Mucosa of gallbladder (tissue), 1 donor: ENCODE results near the gene SMIM5. TPM values are rescaled to one million over a fixed set of nuclear protein-coding genes. Genes with fewer than 3 reads are reported as not detected.

Source experiments
- DNase-seq: peaks from one replicate; pipeline ENCODE4 v3.0.0-alpha.2; 2020; ENCODE audit warnings: low spot score
- total RNA-seq: library from RNA; stranded (reverse); gene quantifications from one replicate; pipeline ENCODE4 v1.2.1, GENCODE V29; 2021
- donor health status: DM: no; HTN: no; CAD: no.

The SMIM5 gene
- total RNA-seq, 1 donor from 2014 or later, result 15.5 TPM

DNA sequence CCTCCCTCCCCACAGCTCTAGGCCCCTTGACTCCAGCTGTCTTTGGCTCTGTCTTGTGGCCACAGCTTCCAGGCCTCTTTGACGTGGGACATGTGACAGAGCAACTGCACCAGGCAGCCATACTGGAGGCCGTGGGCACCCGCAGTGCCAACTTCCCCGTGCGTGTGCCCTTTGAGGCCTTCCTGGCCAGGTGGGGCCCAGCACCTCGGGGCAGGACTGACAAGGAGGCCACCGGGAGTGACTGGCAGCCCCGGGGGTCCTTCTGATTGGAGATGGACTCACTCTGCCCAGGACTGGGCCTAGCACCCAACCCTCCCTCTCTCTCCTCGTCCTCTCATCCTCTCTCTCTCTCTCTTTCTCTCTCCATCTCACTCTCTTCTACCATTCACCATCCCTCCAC lies 30.1 kb upstream of the SMIM5 start:
- no peak for DNase-seq

DNA sequence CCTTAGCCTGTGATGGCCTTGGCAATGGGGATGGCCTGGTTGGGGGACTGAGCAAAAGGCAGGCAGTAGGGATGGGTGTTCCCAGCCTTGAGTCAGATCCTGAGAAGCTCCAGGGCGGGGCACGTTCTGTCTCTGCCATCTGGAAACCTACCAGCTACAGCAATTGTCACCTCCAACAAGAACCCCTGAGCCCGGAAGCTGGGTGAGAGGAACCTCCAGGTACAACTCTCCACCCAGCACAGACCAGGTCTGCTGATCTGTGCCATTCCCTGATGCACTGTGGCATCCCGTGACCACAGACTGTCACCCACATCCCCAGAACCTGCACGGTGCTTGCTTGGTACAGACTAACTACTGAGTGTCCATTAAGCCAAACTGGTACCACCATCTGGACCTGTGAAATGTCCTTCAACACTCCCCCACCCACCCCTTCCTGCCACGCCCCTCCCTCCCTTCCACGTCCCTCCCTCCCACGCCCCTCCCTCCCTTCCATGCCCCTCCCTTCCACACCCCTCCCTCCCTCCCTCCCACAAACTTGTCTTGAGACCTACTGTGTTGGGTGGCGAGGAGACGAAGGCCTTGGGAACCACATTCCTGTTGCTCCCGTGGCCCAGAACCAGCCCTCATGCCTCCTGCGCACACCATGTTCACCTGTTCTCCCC lies 29.1 kb upstream of the SMIM5 start:
- DNase-seq, result no peak

DNA sequence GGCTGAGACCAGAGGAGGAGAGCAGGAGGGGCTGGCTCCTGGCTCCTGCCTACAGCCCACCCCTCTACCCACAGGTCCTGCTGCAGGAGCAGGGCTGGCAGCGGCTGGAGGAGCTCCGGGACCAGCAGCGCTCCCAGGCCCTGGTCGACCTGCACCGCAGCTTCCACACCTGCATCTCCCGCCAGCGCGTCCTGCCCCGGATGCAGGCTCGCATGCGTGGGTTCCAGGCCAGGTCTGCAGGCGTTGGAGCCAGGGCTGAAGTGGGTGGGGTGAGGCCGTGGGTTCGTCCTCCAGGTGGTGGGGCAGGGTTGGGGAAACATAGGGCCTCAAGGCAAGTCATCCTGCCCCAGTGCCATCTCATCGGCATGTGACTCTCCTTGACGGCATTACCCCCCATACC lies 27.4 kb upstream of the SMIM5 start:
- DNase-seq, result no peak

DNA sequence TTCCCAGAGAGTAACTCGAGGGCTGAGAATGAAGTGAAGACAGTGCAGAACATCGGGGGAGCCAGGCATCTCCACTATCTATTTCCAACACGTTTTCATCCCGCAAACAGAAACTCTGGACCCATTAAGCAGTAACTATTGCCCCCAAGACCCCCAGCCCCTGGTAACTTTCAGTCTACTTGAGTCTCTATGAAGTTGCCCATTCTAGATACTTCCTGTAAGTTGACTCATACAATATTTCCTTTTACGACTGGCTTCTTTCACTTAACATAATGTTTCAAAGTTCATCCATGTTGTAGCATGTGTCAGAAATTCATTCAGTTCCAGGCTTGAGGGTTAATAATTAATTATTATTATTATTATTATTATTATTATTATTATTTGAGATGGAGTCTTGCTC lies 26.1 kb upstream of the SMIM5 start:
- no peak for DNase-seq

DNA sequence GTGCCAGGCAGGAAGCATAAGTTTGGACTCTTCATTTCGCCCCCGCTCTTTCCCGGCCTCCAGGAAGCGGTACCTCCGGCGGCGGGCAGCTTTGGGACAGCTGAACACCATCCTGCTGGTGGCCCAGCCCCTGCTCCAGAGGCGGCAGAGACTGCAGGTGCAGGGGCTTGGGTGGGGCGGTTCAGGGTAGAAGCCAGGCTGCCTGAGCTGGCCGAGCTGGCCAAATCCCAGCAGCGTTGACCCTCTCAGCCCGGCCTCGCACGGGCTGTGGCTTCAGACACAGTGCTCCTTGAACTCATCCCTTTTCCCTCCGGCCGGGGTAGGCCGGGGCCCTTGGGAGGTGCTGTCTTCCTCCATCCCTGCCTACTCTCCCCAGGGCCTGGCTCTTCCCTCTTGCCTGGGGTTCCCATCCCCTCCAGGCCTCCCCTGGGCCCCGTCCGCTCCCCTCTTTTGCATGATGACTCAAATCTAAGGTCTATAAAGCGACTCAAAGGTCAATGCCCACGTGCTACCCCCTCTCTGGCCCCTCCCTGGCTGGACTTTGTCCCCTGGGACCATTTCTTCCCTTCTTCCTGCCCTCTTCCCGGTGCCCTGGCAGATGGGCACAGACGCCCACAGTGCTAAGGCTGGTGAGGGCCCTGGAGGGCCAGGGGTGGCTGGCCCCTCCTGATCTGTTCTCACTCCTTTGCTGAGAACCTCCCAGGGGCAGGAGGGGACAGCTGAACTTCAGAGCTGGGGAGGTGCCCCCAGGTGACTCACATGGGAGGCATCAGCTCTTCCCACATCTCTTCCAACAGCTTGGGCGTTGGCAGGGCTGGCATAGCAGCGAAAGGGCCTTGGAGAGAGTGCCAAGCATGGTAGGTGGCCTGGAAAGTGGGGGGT lies 22.9 kb upstream of the SMIM5 start:
- peak; percentile 75 for DNase-seq

DNA sequence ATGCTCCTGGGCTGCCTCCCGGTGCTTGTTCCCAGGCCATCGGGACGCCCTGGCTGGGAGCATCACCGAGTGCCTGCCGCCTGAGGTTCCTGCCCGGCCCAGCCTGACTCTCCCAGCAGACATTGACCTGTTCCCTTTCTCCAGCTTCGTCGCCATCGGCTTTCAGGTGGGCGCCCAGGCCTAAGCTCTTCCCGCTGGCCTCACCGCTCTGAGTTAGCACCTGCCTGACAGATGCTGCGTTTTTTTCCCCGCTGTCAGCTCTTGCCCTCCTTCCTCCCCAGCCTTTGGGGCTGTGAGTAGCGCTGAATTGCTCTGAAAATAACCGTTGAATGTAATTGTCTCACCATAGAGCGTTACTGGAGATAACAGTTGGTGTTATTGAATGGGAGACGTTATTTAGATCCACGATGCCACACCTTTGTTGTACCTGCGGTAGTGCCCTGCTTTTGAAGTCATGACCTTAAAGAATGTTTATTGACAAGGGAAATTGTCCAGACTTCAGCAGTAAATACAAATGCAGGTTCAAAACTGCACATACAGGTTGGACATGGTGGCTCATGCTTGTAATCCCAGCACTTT lies 21.3 kb upstream of the SMIM5 start:
- DNase-seq, result no peak

DNA sequence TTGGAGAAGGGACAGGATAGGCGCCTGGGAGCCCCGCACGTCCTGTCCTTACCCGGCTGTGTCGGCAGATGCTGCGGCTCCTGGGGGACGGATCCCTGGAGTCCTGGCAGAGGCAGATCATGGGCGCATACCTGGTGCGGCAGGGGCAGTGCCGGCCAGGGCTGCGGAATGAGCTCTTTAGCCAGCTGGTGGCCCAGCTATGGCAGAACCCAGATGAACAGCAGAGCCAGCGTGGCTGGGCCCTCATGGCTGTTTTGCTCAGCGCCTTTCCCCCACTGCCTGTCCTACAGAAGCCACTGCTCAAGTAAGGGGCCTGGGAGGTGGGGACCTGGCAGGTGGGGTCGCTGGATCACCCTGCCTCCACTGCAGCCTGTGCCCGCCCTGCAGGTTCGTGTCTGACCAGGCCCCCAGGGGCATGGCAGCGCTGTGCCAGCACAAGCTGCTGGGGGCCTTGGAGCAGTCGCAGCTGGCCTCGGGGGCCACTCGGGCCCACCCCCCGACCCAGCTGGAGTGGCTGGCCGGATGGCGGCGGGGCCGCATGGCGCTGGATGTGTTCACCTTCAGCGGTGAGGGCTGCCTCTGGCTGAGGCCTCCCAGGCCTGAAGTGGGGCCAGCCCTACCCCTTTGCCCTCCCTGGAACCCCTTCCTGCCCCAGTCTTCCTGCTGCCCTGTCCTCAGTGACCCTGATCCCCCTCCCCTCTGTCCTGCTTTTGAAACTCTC lies 20.2 kb upstream of the SMIM5 start:
- DNase-seq, result no peak

DNA sequence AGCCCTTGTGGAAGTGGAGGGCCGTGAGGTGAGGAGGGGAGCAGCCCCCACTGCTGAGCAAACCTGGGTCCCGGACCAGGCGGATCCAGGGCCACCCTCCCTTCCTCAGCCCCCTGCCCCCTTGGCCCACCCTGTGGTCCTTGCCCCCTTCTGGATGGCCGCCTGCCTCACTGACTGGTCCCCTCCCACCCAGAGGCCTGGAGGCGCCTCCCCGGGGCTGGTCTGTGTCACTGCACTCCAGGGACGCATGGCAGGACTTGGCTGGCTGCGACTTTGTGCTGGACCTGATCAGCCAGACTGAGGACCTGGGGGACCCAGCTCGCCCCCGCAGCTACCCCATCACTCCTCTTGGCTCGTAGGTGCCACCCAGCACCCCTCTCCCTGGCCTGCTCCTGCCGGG lies 19.2 kb upstream of the SMIM5 start:
- DNase-seq, result no peak

DNA sequence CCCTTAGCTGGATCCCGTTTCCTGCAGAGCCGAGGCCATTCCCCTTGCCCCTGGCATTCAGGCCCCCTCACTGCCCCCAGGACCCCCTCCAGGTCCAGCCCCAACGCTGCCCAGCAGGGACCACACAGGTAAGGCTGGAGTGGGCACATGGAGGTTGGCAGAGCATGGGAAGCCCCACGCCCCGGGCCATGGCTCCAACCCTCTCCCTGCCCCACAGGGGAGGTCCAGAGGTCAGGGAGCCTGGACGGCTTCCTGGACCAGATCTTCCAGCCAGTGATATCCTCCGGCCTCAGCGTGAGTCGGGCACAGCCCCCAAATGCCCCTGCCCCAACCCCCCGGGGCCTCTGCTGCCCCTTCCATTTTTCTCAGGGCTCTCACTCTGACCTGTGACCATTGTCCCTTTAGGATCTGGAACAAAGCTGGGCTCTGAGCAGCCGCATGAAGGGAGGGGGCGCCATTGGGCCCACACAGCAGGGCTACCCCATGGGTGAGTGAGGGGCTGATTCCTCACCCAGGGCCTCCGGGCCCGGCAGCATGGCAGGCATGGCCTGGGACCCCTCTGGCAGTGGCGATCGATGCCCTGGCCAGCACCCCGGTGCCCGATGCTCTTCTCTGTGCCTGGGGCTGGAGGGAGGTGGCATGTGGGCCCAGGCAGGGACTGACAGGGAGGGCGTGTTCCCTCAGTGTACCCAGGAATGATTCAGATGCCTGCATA lies 18.5 kb upstream of the SMIM5 start:
- no peak for DNase-seq

DNA sequence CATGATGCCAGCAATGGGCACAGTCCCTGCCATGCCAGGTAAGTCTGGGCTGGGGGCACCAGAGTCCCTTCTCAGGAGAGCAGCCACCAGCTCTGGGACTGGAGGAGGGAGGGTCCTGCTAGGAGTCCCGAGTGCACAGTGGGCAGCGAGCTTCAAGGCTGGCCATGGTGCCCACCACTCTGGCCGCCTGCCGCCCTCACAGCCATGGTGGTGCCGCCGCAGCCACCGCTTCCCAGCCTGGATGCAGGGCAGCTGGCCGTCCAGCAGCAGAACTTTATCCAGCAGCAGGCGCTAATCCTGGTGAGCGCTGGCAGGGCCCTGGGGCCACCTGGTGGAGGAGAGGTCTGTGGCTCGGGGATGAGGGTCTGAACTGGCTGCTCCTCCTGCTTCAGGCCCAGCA lies 17.9 kb upstream of the SMIM5 start:
- no peak for DNase-seq

DNA sequence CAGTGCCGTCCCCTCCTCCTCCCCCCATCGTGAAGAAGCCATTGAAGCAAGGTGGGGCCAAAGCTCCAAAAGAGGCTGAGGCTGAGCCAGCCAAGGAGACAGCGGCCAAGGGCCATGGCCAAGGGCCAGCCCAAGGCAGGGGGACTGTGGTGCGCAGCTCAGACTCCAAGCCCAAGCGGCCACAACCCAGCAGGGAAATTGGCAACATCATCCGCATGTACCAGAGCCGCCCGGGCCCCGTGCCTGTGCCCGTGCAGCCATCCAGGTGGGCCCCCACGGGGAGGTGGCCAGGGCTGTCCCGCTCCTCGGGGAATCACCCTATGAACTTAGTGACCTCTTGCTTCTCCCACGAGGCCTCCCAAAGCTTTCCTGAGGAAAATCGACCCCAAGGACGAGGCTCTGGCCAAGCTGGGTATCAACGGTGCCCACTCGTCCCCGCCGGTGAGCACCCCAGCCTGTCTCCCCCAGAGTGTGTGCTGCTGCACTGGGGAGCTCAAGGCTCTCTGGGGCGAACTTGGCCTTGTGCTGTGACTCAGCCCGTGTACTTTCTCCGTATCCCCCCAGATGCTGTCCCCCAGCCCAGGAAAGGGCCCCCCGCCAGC lies 16.6 kb upstream of the SMIM5 start:
- DNase-seq, result no peak

DNA sequence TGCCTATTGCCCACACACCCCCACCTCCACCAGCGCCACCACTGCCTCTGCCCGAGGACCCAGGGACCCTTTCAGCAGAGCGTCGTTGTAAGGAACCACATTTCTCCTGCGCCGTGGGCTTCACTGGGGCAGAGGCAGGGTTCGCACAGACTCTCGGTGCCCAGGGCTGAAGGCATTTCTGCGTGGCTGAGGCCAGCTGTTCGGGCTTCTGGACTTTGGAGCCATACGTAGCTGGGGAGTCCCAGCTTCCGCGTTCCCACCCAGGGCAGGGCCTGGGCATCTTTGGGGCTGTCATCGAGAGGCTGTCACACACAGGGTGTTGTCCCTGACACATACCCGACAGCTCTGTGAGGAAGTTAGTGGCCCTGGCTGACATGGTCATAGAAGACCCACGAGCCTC lies 16.0 kb upstream of the SMIM5 start:
- peak; percentile 60 for DNase-seq

DNA sequence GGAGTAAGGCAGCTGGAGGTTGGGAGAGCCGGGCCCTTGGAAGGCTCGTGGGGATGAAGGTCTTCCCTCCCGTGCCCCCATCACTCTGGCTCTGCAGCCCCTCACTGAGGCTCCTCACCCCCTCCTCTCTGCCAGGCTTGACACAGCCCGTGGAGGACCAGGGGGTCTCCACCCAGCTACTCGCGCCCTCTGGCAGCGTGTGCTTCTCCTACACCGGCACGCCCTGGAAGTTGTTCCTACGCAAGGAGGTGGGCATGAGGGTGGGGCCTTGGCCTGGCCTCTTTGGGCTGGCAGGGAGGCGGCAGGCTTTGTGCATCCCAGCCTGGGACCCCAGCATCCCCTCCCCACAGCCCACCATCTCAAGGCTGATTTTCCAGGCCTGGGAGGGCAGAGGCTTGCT lies 15.6 kb upstream of the SMIM5 start:
- DNase-seq, result no peak

DNA sequence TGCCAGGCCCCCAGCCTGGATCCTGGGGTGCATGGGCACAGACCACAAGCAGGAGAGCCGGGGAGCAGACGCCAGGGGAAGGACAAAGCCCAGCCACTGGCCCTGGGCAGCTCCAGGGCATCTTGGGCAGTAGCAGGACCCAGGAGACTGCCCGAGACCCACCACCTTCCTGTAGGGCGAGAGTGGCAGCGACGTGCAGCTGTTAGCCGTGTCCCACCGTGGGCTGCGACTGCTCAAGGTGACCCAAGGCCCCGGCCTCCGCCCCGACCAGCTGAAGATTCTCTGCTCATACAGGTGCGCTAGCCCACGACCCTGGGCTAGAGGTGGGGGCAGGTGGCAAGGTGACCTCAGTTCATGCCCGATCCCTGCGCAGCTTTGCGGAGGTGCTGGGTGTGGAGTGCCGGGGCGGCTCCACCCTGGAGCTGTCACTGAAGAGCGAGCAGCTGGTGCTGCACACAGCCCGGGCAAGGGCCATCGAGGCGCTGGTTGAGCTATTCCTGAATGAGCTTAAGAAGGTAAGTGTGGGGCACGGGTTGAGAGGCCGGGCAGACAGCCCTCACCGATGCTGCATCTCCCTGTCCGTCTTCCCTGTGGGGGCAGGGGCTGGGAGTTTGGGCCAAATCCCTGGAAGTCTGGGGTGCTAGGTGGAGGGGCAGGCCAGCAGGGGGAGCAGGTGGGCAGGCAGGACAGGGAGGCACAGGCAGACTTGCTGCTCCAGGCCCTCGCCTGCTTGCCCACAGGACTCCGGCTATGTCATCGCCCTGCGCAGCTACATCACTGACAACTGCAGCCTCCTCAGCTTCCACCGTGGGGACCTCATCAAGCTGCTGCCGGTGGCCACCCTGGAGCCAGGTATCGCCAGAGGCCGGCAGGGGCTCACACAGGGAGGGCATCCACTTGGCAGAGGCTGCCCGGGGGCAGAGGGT lies 13.5 kb upstream of the SMIM5 start:
- DNase-seq, result no peak

DNA sequence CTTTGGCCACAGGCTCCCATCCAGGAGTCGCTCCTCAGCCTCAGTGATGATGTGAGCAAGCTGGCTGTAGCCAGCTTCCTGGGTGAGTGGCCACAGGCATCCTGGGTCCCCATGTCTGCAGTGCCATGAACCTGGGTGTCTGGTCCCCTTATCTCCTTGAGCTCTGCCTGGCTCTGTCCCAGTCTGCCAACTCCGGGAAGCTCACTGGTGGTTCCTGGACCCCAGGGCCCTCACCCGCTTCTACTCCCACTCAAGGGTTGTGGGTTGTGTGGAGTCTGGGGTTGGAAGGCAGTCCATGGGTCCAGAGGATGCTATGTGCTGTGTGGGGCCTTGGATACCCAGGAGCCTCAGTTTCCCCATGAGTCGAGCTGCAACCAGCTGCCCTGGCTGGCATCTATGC lies 11.7 kb upstream of the SMIM5 start:
- no peak for DNase-seq

DNA sequence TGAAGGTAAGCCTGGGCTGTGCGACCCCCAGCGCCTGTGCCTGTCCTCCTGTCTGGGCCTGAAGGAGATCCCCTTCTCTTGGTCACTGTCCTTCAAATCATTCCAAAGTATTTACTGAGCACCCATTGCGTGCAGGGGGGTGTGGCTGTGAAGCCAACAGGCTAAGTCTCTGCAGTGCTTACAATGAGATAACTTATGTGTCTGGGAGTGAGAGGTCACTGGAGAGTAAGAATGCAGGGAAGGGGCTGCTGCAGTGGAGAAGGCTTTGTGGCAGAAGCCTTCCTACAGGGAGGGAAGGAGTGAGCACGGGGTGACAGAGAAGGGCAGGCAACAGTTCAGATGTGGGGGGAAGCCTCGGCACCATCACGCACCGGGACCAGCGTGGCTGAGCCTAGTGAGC lies 11.2 kb upstream of the SMIM5 start:
- DNase-seq, result no peak

DNA sequence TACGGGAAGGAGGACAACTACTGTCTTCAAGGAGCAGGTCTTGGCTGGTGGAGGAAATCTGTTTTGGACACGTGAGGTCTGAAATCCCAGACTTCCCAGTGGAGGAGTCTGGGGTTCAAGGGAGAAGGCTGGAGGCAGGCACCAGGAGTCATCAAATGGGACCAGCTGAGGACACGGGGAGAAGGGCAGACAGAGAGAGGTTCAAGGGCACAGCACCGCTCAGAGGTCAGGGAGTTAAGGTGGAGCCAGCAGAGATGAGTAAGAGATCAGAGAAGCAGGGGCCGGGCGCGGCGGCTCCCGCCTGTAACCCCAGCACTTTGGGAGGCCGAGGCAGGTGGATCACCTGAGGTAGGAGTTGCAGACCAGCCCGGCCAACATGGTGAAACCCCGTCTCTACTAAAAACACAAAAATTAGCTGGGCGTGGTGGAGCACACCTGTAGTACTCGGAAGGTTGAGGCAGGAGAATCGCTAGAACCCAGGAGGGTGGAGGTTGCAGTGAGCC lies 10.4 kb upstream of the SMIM5 start:
- DNase-seq, result no peak

DNA sequence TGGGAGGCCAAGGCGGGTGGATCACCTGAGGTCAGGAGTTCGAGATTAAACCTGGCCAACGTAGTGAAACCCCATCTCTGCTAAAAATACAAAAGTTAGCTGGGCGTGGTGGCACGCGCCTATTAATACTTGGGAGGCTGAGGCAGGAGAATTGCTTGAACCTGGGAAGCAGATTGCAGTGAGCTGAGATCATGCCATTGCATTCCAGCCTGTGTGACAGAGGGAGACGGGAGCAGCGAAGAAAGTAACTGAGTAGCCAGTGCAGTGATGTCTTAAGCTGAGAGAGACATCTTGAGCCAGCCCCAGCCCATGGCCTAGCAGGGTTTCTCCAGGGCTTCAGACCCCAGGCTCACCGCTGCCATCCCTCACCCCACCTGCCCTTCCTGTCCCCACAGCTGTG lies 9.8 kb upstream of the SMIM5 start:
- DNase-seq, result no peak

DNA sequence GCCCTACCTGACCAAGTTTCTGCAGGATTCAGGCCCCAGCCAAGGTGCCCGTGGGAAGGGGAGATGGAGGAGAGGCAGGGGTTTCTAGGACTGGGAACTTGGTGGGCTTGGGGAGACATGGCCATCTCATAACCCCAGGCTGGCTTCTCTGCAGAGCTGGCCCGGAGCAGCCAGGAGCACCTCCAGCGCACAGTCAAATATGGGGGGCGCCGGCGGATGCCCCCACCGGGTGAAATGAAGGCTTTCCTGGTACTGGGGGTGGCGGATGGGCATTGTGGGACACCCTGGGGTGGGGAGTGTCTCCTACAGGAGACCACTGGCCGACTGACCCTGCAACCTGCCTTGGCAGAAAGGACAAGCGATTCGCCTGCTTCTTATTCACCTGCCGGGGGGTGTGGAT lies 9.2 kb upstream of the SMIM5 start:
- no peak for DNase-seq

DNA sequence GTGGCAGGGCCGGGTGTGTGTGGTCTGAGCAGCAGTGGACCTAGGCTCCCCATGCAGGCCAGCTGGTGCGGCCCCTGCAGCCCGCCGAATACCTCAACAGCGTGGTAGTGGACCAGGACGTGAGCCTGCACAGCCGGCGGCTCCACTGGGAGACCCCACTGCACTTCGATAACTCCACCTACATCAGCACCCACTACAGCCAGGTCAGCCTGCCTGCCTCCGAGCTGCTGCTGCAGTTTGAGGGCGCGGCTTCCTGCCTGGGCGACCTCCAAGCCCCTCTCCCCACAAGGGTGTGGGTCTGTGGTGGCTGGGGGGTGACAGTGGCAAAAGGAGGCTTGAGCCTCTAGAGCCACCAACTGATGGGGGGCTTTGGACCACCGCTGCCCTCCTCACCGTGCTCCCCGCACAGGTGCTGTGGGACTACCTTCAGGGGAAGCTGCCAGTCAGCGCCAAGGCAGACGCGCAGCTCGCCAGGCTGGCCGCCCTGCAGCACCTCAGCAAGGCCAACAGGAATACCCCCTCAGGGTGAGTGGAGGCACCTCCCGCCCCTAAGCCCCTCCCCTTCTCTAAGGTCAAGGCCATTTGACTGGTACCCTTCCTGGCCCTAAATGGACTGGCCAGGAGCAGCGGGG lies 8.4 kb upstream of the SMIM5 start:
- no peak for DNase-seq
